ENCODE measurements around the gene YEATS2. TPM values are rescaled to one million over a fixed set of nuclear protein-coding genes. Genes with fewer than 3 reads are reported as not detected.

The YEATS2 gene
- total RNA-seq, 2 donors from 2014 or later = 13.2 to 14.3 TPM

Other genes starting within 250 kb of the YEATS2 start
- gene KLHL6, start 142.1 kb upstream of the YEATS2 start, total RNA-seq = 1 to 10 TPM; 1.7 to 2.1 TPM
- gene KLHL24, start 62.2 kb upstream of the YEATS2 start, total RNA-seq = 100 to 1,000 TPM in 1 of 2 donors, 10 to 100 TPM in 1; 92.9 to 138 TPM
- gene MAP6D1, start 127.8 kb downstream of the YEATS2 start, total RNA-seq = 1 to 10 TPM; 2.0 to 2.2 TPM
- 10 to 100 TPM; 51.7 to 81.1 TPM for gene PARL, start 187.1 kb downstream of the YEATS2 start, total RNA-seq